Measurements from ENCODE around the gene GADD45A.
"Not testable (repeated sequence)": the region's sequence is repeated elsewhere in the genome, so short reads cannot be mapped to it uniquely, and the experiment has no call there.

Gene GADD45A

DNA sequence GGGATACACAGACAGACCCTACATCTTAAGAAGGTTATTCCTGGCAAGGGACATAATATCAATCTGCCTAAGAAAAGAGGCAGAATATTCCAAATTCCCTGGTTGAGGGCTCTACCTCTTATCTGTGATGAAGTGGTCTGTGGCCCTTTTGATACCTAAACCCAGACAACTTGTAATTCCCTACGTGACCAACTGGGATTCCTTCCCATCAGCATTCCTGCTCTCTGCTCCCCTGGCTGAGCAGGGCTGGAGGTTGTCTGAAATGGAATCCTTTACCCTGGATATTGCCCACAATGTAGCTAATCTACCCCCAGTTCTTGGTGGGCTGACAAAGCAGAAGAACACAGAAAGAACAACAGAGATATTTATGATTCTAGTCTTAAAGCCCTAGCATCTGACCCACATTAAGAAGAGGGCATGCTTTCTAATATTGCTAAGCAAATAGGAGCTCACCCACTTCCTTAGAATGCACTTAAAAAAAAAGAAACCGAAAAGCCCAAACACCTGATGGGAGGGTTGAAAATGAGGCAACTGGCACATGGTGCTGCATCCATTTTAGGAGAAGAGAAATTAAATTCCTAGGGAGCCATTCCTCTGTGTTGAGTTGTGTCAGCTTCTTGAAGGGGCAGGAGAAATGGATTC lies 36.8 kb downstream of the GADD45A start:
- no peak for DNase-seq

- DNase-seq = no peak
These were observed 37.4 kb downstream of the GADD45A start for GRCh38 chr1:67722292-67722944.

- no peak for DNase-seq
These were observed 38.1 kb downstream of the GADD45A start for GRCh38 chr1:67723126-67723525.

GRCh38 chr1:67723620-67724019 lies 38.6 kb downstream of the GADD45A start:
- DNase-seq = no peak

DNA sequence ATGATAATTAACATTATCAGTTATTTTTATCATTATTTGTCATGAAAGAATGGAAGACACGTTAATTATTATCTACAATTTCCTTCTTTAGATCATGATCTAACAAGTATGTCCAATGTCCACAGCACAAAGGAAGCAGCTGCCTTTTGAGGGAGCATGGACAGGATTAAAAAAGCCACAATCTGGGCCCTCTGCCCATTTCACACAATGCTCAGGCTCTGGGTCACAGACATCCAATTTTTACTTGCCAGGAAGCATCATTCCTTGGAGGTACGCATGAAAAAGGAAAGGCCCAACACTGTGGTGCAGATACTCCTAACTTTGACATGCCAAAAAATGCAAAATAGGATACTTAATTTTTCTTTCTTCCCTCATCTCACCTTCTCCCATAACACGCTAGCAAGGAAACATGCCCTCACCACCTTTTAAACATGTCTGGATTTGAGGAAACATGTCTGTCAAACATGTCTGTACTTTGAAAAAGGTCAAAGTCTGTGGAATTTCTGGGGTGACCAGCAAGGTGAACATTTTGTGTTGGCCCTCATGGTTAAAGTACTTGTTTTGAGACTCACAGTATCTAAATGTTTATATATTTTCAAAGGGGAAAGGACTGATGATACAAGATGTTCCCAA lies 40.0 kb downstream of the GADD45A start:
- DNase-seq = no peak

DNA sequence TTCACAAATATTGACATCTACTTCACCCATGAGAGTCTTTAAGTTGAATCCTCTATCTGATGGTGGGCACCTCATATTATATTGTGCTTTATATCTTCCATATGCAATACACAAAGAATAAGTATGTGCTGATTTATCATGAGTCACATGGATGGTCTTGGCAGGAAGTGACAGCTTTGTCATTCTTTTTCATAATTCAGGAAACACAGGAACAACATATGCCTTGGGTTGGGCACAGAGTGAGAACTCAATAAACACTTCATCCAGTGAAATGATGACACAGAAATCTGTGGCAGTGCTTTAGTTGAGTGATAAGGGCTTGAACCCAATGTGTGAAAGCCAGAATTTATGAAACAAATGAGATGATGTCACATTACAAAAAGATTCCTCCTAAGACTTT lies 41.2 kb downstream of the GADD45A start:
- no peak for DNase-seq

DNA sequence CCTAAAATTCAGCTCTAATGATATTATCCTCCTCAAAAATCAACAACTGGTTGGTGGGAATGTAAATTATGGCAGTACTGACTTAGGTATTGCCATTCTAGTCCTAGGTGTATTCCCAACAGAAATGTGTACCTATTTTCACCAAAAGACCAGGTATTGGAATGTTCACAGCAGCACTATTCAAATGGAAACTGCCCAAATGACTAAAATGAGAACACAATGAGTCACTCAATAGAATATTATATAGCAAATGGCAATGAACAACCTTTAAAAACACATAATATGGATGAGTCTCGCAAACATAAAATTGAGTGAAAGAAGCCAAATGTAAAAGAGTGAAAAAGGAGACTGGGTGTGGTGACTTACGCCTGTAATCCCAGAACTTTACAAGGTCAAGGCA lies 44.9 kb downstream of the GADD45A start:
- DNase-seq = no peak

GRCh38 chr1:67730312-67730711 lies 45.3 kb downstream of the GADD45A start:
- DNase-seq = not testable (repeated sequence)

DNA sequence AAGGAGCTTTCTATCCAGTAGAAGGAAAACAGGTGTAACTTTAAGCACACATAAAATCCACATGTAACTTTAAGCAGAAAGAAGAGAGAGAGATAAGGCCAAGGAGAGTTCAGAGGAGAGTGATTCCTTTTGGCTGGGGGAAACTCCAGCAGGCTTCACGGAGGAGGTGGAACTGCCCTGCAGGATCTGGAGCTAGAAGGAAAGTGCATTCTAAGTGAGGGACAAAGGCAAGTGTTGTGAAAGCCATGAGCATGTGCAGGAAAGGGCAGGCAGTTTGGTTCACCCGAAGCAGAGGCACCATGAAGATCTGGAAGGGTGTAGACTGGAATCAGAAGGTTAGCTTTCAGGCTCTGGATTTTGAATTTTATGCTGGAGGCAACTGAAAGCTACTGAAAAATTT lies 46.3 kb downstream of the GADD45A start:
- DNase-seq = no peak

DNA sequence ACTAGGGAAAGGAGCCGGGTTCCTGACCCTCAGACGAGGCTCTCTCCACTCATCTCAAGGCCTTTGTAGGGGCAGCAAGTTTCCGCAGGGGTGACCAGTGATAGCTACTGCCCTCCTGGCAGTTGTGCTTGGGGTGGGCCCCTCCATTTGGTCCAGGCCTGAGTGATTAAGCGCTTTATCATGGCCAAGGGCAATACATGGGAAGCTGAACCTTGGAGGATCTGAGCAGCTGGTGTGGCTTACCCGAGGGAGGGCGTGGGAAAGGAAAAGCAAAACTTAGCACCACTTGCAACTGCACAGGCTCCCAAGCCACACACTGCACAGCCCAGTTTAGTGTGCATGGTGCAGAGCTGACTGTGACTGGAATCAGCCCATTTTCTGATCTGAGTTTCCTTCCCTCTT lies 47.8 kb downstream of the GADD45A start:
- no peak for DNase-seq

DNA sequence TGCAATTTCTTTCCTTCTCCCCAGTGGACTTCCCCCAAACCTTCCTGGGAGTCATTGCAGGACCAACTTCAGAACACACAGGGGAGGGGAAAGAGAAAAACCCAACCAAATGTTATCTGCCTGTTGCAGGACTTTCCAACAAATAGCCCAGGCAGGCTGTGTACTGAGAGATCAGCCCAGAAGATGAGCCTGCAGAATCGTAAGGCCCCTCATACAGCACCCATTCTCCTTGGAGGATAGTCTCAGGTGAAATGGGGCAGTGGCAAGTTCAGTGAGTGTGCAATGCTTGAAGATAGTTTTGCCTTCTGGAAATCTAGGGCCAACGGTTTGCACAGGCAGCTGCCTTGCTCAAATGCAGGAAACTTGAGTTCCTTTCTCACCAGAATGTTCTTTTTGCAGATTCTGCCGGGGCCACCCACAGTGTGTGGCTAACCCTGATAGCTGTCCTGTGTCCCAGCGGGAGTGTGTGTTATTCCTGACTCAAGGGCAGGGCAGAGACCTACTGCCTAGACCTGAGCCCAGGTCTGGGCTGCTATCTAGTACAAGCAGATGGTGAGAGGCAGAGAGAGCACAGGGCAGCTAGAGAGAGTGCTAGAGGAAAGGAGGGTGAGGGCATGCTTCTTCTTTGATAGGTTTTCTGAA lies 48.8 kb downstream of the GADD45A start:
- no peak for DNase-seq

DNA sequence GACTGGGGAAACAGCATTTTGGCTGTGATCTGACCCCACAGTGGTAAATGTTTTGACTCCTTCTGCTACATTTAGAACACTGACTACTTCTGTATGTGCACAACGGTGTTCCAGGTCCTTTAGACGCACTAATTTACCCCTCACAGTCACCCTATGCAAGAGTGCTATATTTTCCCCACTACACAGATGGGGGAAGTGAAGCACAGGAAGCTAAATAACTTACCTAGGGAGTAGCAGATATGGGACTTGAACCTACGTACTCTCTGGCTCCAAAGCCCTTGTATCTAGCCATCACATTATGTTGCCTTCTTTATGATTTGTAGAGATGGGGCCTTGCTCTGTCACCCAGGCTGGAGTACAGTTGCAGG lies 49.3 kb downstream of the GADD45A start:
- DNase-seq = no peak

DNA sequence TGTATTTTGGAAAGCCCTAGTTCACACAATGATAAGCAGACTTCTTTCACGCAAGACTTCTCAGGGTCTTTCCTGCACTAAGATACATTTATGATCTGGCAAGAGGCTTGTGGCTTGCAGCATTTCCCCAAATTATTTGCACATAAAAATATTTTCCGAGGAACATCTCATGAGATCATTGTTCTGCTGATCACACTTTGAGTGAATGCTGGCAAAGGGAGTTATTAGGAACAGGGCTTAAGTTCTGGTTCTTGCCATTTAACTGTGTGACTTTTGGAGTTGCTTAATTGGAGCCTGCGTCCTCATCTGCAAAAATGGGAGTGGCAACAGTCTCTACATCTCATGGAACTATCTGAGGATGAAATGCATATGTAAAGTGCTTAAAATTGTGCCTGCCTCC lies 50.2 kb downstream of the GADD45A start:
- no peak for DNase-seq

DNA sequence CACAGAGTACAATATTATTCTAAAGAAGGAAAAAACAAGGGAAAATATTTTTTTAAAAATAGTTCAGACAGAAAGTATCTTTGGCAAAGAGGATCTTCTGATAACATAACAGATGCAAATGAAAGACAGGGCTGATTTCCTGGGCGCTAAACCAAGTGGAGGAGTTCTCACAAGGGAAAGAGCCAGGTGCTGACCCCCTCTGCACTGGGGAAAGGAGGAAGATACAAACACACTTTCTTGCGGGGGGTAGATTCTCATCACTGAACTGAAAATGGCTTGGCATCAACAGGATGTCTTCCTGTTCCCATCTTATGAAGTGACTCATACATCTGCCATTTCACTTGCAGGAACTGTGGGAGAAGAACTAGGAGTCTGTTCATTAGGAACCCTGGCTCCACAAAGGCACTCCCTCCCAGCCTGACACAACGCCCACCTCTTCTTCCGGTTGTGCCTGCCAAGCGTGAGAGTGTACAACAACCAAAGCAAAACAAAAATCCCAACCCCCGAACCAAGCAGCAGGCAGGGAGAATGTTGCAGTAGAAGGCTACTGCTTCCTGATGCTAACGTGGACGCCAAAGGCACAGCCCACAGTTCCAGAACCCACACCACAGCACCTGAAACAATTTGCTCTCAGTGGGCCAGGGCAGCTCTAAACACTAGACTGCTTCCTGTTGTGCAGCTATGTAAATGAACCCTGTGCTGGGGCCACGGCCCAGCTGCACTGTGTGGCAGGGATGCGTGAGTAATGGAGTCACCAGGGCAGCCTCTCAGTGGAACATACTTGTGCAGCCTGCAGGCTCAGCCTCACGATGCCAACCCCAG lies 51.0 kb downstream of the GADD45A start:
- DNase-seq = no peak

DNA sequence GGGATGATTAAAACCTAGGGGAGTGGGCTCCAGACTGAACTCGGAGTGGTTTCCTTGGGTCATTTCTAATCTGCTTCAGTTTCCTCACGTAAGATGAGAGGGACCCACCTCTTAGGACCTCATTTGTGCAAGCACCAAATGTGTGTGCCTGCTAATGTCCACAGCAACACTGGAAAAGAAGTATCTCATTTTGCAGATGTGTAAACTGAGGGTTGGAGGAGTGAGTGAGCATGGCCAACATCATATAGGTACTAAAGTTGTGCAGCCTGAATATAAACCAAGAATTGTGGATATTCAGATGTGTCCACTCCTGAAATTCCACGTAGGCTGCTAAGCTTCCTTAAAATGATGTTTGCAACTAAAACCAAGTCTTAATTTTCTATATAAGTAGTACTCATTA lies 51.7 kb downstream of the GADD45A start:
- DNase-seq = no peak

GRCh38 chr1:67737875-67738274 lies 52.9 kb downstream of the GADD45A start:
- DNase-seq = no peak

Data from effector CD4-positive, alpha-beta T cell (primary cell).